Transverse colon (tissue), 3 donors: ENCODE data around the gene ADGRB2.

Experiments
- CTCF ChIP-seq, 5 experiments: fragments of 200-600 bp in 3 of 5; fragments of 450-650 bp in 2 of 5; sonication (generic) in 3 of 5; IDR thresholded peaks; 1 replicate in 2 of 5; 2 replicates in 3 of 5; pipeline ENCODE4 v1.5.1; 2016 to 2017; ENCODE audit warnings: antibody characterized with exemption in 5 of 5, inconsistent platforms in 3 of 5, mild to moderate bottlenecking in 2 of 5, moderate library complexity in 1 of 5
- POLR2A ChIP-seq: fragments of 450-650 bp; IDR thresholded peaks from one replicate; pipeline ENCODE4 v1.6.1; 2016; ENCODE audit warnings: antibody characterized with exemption, mild to moderate bottlenecking, moderate library complexity

GRCh38 chr1:31755850-31756492, 8.2 kb downstream of the ADGRB2 start:
- no peak for TF ChIP-seq POLR2A
- TF ChIP-seq CTCF (IDR thresholded peaks at IDR 0.05) = no peak
